ENCODE data around the gene FOLH1.
"Not testable (repeated sequence)": the region's sequence is repeated elsewhere in the genome, so short reads cannot be mapped to it uniquely, and the experiment has no call there.

FOLH1 gene

GRCh38 chr11:49171613-49172012 lies 36.8 kb downstream of the FOLH1 start:
- H3K9me3 ChIP-seq; H3K27me3 ChIP-seq; DNase-seq; H3K4me3 ChIP-seq (ENCODE audit: low read depth, low read length); H3K4me1 ChIP-seq; H3K36me3 ChIP-seq: not testable (repeated sequence)

GRCh38 chr11:49169579-49169978 lies 38.8 kb downstream of the FOLH1 start:
- H3K4me3 ChIP-seq (ENCODE audit: low read depth, low read length); H3K9me3 ChIP-seq; H3K4me1 ChIP-seq; H3K36me3 ChIP-seq; DNase-seq; H3K27me3 ChIP-seq: not testable (repeated sequence)

- H3K27me3 ChIP-seq; H3K36me3 ChIP-seq; DNase-seq; H3K9me3 ChIP-seq; H3K4me1 ChIP-seq; H3K4me3 ChIP-seq (ENCODE audit: low read depth, low read length): not testable (repeated sequence)
Observed at GRCh38 chr11:49168992-49169391, 39.4 kb downstream of the FOLH1 start.

- TF ChIP-seq CTCF (IDR thresholded peaks at IDR 0.05; ENCODE audit: low read depth, low read length) = no peak
- H3K9me3 ChIP-seq = no peaks in the 10 kb centered on the region
Observed at GRCh38 chr11:49151211-49151610, 57.2 kb downstream of the FOLH1 start.

GRCh38 chr11:49102356-49102755 lies 106.0 kb downstream of the FOLH1 start:
- not testable (repeated sequence) for H3K4me1 ChIP-seq; H3K36me3 ChIP-seq; H3K4me3 ChIP-seq (ENCODE audit: low read depth, low read length); DNase-seq; H3K9me3 ChIP-seq; H3K27me3 ChIP-seq

More at GRCh38 chr11:49151211-49151610, 57.2 kb downstream of the FOLH1 start:
- Histone ChIP-seq H3K36me3 (no peaks in the 10 kb centered on the region), H3K4me3 (ENCODE audit: low read depth, low read length) (no peak overlapping the region), H3K27me3 (no peaks in the 10 kb centered on the region), H3K4me1 (no peaks in the 10 kb centered on the region)
- DNase-seq = no peak

Measured in BE2C (cell line).